ENCODE measurements around the gene WIZ. TPM values are rescaled to one million over a fixed set of nuclear protein-coding genes. Genes with fewer than 3 reads are reported as not detected.

The WIZ gene
- total RNA-seq, 1 experiment from 2014 or later = 46.4 TPM

- H3K9me3 Mint-ChIP-seq (ENCODE audit: unreplicated experiment) = no peaks in the 10 kb centered on the region
- peak; percentile 30 for DNase-seq (ENCODE audit: unreplicated experiment)
- TF ChIP-seq, protein P1, sequence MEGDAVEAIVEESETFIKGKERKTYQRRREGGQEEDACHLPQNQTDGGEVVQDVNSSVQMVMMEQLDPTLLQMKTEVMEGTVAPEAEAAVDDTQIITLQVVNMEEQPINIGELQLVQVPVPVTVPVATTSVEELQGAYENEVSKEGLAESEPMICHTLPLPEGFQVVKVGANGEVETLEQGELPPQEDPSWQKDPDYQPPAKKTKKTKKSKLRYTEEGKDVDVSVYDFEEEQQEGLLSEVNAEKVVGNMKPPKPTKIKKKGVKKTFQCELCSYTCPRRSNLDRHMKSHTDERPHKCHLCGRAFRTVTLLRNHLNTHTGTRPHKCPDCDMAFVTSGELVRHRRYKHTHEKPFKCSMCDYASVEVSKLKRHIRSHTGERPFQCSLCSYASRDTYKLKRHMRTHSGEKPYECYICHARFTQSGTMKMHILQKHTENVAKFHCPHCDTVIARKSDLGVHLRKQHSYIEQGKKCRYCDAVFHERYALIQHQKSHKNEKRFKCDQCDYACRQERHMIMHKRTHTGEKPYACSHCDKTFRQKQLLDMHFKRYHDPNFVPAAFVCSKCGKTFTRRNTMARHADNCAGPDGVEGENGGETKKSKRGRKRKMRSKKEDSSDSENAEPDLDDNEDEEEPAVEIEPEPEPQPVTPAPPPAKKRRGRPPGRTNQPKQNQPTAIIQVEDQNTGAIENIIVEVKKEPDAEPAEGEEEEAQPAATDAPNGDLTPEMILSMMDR (IDR thresholded peaks at IDR 0.05; ENCODE audit: unreplicated experiment) = no peak
- H3K27me3 Mint-ChIP-seq (ENCODE audit: insufficient read depth, unreplicated experiment) = no peaks in the 10 kb centered on the region
- BruUV-seq (replicated peaks) = no TSS peak
- ChIA-PET POLR2A (interaction anchor here (0.7 kb wide), 1 partner anchor 19 kb away, joined by 3 read pairs; no protein-coding TSS in a partner anchor), CTCF (interaction anchor here (0.6 kb wide), 2 partner anchors 75 to 178 kb away, joined by 3 read pairs; no protein-coding TSS in a partner anchor)
- no peak overlapping the region for H3K4me3 Mint-ChIP-seq (ENCODE audit: unreplicated experiment)
- H3K36me3 Mint-ChIP-seq (ENCODE audit: insufficient read depth, unreplicated experiment) = peaks cover 10% of the 10 kb centered on the region
- H3K27ac Mint-ChIP-seq (ENCODE audit: low read depth, unreplicated experiment) = no peak overlapping the region
- intact Hi-C loops (cut with micrococcal nuclease) = no loop called here
- H3K4me1 Mint-ChIP-seq (ENCODE audit: insufficient read depth, unreplicated experiment) = peaks cover 14% of the 10 kb centered on the region
These were observed 2.6 kb upstream of the WIZ start for GRCh38 chr19:15452111-15453047.

- H3K36me3 Mint-ChIP-seq (ENCODE audit: insufficient read depth, unreplicated experiment) = peaks cover 10% of the 10 kb centered on the region
- ChIA-PET POLR2A (interaction anchor here (0.7 kb wide), 1 partner anchor 214 kb away, joined by 3 read pairs; no protein-coding TSS in a partner anchor), CTCF (interaction anchor here (0.9 kb wide), 1 partner anchor 203 kb away, joined by 5 read pairs; no protein-coding TSS in a partner anchor)
- H3K9me3 Mint-ChIP-seq (ENCODE audit: unreplicated experiment) = no peaks in the 10 kb centered on the region
- no peaks in the 10 kb centered on the region for H3K27me3 Mint-ChIP-seq (ENCODE audit: insufficient read depth, unreplicated experiment)
- H3K27ac Mint-ChIP-seq (ENCODE audit: low read depth, unreplicated experiment) = peak overlapping the region; percentile 65
- H3K4me1 Mint-ChIP-seq (ENCODE audit: insufficient read depth, unreplicated experiment) = peaks cover 18% of the 10 kb centered on the region
- TF ChIP-seq, protein P1 (IDR thresholded peaks at IDR 0.05; ENCODE audit: unreplicated experiment) = no peak
- intact Hi-C loops (cut with micrococcal nuclease) = no loop called here
- BruUV-seq (replicated peaks) = no TSS peak
- peak overlapping the region; percentile 47 for H3K4me3 Mint-ChIP-seq (ENCODE audit: unreplicated experiment)
- DNase-seq (ENCODE audit: unreplicated experiment) = no peak
These were observed 753 bp upstream of the WIZ start for GRCh38 chr19:15450528-15450890.

- DNase-seq (ENCODE audit: unreplicated experiment) = no peak
- H3K9me3 Mint-ChIP-seq (ENCODE audit: unreplicated experiment) = no peaks in the 10 kb centered on the region
- peaks cover 10% of the 10 kb centered on the region for H3K36me3 Mint-ChIP-seq (ENCODE audit: insufficient read depth, unreplicated experiment)
- peak overlapping the region; percentile 52 for H3K27ac Mint-ChIP-seq (ENCODE audit: low read depth, unreplicated experiment)
- TF ChIP-seq, protein P1 (IDR thresholded peaks at IDR 0.05; ENCODE audit: unreplicated experiment) = no peak
- intact Hi-C loops (cut with micrococcal nuclease) = no loop called here
- ChIA-PET CTCF (no interaction called here), POLR2A (interaction anchor here (1.3 kb wide), 1 partner anchor 16 kb away, joined by 3 read pairs; no protein-coding TSS in a partner anchor)
- H3K27me3 Mint-ChIP-seq (ENCODE audit: insufficient read depth, unreplicated experiment) = no peaks in the 10 kb centered on the region
- H3K4me1 Mint-ChIP-seq (ENCODE audit: insufficient read depth, unreplicated experiment) = peaks cover 18% of the 10 kb centered on the region
- no TSS peak for BruUV-seq (replicated peaks)
- peak overlapping the region; percentile 61 for H3K4me3 Mint-ChIP-seq (ENCODE audit: unreplicated experiment)
These were observed 757 bp downstream of the WIZ start for GRCh38 chr19:15448778-15449619.
